Keratinocyte (primary cell): ENCODE results near the gene RAMACL. TPM values are rescaled to one million over a fixed set of nuclear protein-coding genes. Genes with fewer than 3 reads are reported as not detected.

Experiments
- DNase-seq: peaks from one replicate; pipeline ENCODE4 v3.0.0-alpha.2; 2011; ENCODE audit warnings: low read depth, missing footprints, low spot score
- FAIRE-seq: peaks from 2 replicates; lab custom pipeline; 2011; peaks lifted over from hg19 to GRCh38; lab: Jason Lieb, UNC
- H2AFZ ChIP-seq: 2 replicates; pipeline ENCODE4 v1.6.0; 2012; ENCODE audit warnings: low read length, control low read depth, inconsistent platforms; ENCODE audit not compliant: control insufficient read depth
- H3K27ac ChIP-seq: 2 replicates; pipeline ENCODE4 v1.5.1; 2011; ENCODE audit warnings: low read length; ENCODE audit not compliant: control insufficient read depth, insufficient read depth
- H3K27me3 ChIP-seq: 3 replicates; pipeline ENCODE4 v1.6.0; 2011; ENCODE audit warnings: low read length; ENCODE audit not compliant: control insufficient read depth, insufficient read depth; ENCODE audit errors: extremely low read depth
- H3K36me3 ChIP-seq, 2 experiments: 2 replicates in 1 of 2; 3 replicates in 1 of 2; pipeline ENCODE4 v1.5.1; 2011; ENCODE audit warnings: low read length in 2 of 2, mild to moderate bottlenecking in 1 of 2; ENCODE audit not compliant: control insufficient read depth in 2 of 2, insufficient read depth in 2 of 2; ENCODE audit errors: extremely low read depth in 1 of 2
- H3K4me1 ChIP-seq: 3 replicates; pipeline ENCODE4 v1.5.1; 2011; ENCODE audit warnings: low read length; ENCODE audit not compliant: control insufficient read depth, insufficient read depth; ENCODE audit errors: extremely low read depth
- H3K4me2 ChIP-seq: 3 replicates; pipeline ENCODE4 v1.6.0; 2011; ENCODE audit warnings: low read depth, low read length; ENCODE audit not compliant: control insufficient read depth, insufficient read depth; ENCODE audit errors: extremely low read depth
- H3K4me3 ChIP-seq, 3 experiments: fragments of 200-600 bp in 1 of 3; sonication (generic) in 1 of 3; 2 replicates in 2 of 3; 3 replicates in 1 of 3; pipeline ENCODE4 v1.5.1; 2011 to 2016; ENCODE audit warnings: low read length in 3 of 3, mild to moderate bottlenecking in 3 of 3, control low read depth in 2 of 3, inconsistent platforms in 1 of 3, low read depth in 1 of 3, mixed read lengths in 1 of 3, mixed run types in 1 of 3, moderate library complexity in 1 of 3; ENCODE audit not compliant: control insufficient read depth in 2 of 3, insufficient read depth in 2 of 3; ENCODE audit errors: extremely low read depth in 1 of 3
- H3K79me2 ChIP-seq: 2 replicates; pipeline ENCODE4 v1.6.0; 2012; ENCODE audit warnings: low read length; ENCODE audit not compliant: control insufficient read depth, insufficient read depth
- H3K9ac ChIP-seq: 3 replicates; pipeline ENCODE4 v1.6.0; 2011; ENCODE audit warnings: low read length; ENCODE audit not compliant: control insufficient read depth, insufficient read depth; ENCODE audit errors: extremely low read depth
- H3K9me1 ChIP-seq: 3 replicates; pipeline ENCODE4 v1.6.0; 2011; ENCODE audit warnings: low read length; ENCODE audit not compliant: control insufficient read depth, insufficient read depth; ENCODE audit errors: extremely low read depth
- H3K9me3 ChIP-seq: 2 replicates; pipeline ENCODE4 v1.5.1; 2012; ENCODE audit warnings: low read depth, low read length; ENCODE audit not compliant: control insufficient read depth
- H4K20me1 ChIP-seq: 3 replicates; pipeline ENCODE4 v1.6.0; 2011; ENCODE audit warnings: low read length; ENCODE audit not compliant: control insufficient read depth, insufficient read depth; ENCODE audit errors: extremely low read depth
- CTCF ChIP-seq, 3 experiments: IDR thresholded peaks in 1 of 3; conservative IDR thresholded peaks in 1 of 3; optimal IDR thresholded peaks in 1 of 3; 2 replicates in 2 of 3; 3 replicates in 1 of 3; pipeline versions ENCODE3 to v1.5.1; 2011; ENCODE audit warnings: low read length in 3 of 3, mild to moderate bottlenecking in 3 of 3, moderate library complexity in 2 of 3, control low read depth in 1 of 3, inconsistent platforms in 1 of 3; ENCODE audit not compliant: insufficient read depth in 2 of 3; ENCODE audit errors: extremely low read depth in 1 of 3
- EZH2 ChIP-seq: IDR thresholded peaks from one replicate; pipeline ENCODE4 v1.6.1; 2012; ENCODE audit warnings: inconsistent platforms, mild to moderate bottlenecking, low read length, moderate library complexity
- dilution Hi-C: fragments of 300-500 bp; cut with MboI; formaldehyde crosslinking; loops from one replicate; pipeline ENCODE4 v1.7.0; 2020; ENCODE audit warnings: low sequenced_read_pairs; ENCODE audit not compliant: extremely low pct_ligation_motif_present
- polyA plus RNA-seq, 5 experiments: library from polyadenylated mRNA; depleted of rRNA in 3 of 5; stranded (reverse) in 3 of 5; stranded (forward) in 1 of 5; unstranded in 1 of 5; fragments of >200 nt; gene quantifications; 1 replicate in 1 of 5; 2 replicates in 3 of 5; 3 replicates in 1 of 5; pipeline versions ENCODE4 v1.2.1 to v1.2.3, GENCODE V29; 2011 to 2012; ENCODE audit warnings: missing spikeins in 2 of 5, low read depth in 1 of 5, low replicate concordance in 1 of 5

The RAMACL gene
- polyA plus RNA-seq, 1 donor (not counting 4 experiments of a cell fraction or from before 2014, with no cell fraction given), result 5.3 TPM

GRCh38 chr6:166533205-166533824 is 53.2 kb downstream of the RAMACL start:
- DNase-seq, result no peak
- no peak overlapping the region for H3K4me3 ChIP-seq
- H3K9me1 ChIP-seq, result no peaks in the 10 kb centered on the region
- H4K20me1 ChIP-seq, result no peaks in the 10 kb centered on the region
- no peaks in the 10 kb centered on the region for H3K79me2 ChIP-seq
- H3K9ac ChIP-seq, result no peak overlapping the region
- dilution Hi-C loops, result no loop called here
- no peaks in the 10 kb centered on the region for H3K27me3 ChIP-seq
- FAIRE-seq, result no peak
- no peak overlapping the region for H2AFZ ChIP-seq
- H3K4me2 ChIP-seq, result no peak overlapping the region
- TF ChIP-seq CTCF (optimal IDR thresholded peaks at IDR 0.05 in 1 of 3, IDR thresholded peaks at IDR 0.05 in 1 of 3, conservative IDR thresholded peaks at IDR 0.05 in 1 of 3; ENCODE audit: extremely low read depth in 1 of 3, insufficient read depth in 2 of 3, low read length in 3 of 3) (no peak), EZH2 (no peak)
- no peak overlapping the region for H3K27ac ChIP-seq
- H3K4me1 ChIP-seq, result no peaks in the 10 kb centered on the region
- no peaks in the 10 kb centered on the region for H3K36me3 ChIP-seq
- no peaks in the 10 kb centered on the region for H3K9me3 ChIP-seq

Other genes starting within 250 kb of the RAMACL start
- gene SFT2D1, start 244.1 kb downstream of the RAMACL start, polyA plus RNA-seq, result 46.6 to 84.3 TPM (median 58.8 TPM) in 3 replicates
- 19.3 to 26.4 TPM (median 24.0 TPM) in 3 replicates for gene MPC1, start 203.7 kb downstream of the RAMACL start, polyA plus RNA-seq
- gene RPS6KA2, start 40.6 kb upstream of the RAMACL start, polyA plus RNA-seq, result 8.2 to 10.4 TPM (median 9.2 TPM) in 3 replicates